IMR-90 (cell line): ENCODE measurements around the gene MCF2L2. TPM values are rescaled to one million over a fixed set of nuclear protein-coding genes. Genes with fewer than 3 reads are reported as not detected.

Experiments
- ATAC-seq: fragments of 200-7000 bp; cut with Tn5 transposase; 2 replicates; pipeline ENCODE4 v1.9.1; 2020; ENCODE audit warnings: low read depth, mild to moderate bottlenecking, moderate library complexity
- BruUV-seq: library from RNA; stranded (reverse); fragments of 400-500 nt; replicated peaks from 2 replicates; lab custom pipeline; 2021; lab: Mats Ljungman, UMichigan
- CTCF ChIA-PET: fragments of 300-600 bp; formaldehyde crosslinking; extraction: SDS; loops from one replicate; lab custom pipeline; 2021; ENCODE audit warnings: antibody characterized with exemption; lab: Yijun Ruan, JAX
- POLR2A ChIA-PET: fragments of 300-600 bp; sonication (Branson Sonifier 250); formaldehyde crosslinking; loops from one replicate; lab custom pipeline; 2022; ENCODE audit warnings: antibody characterized with exemption; ENCODE audit not compliant: unreplicated experiment; lab: Charles Lee
- DNase-seq: peaks from one replicate; pipeline ENCODE4 v3.0.0; 2013
- H2AFZ ChIP-seq: replicated peaks from 2 replicates; pipeline ENCODE3; 2013; ENCODE audit warnings: low read length, mild to moderate bottlenecking; ENCODE audit not compliant: poor library complexity
- H2AK5ac ChIP-seq: 2 replicates; pipeline ENCODE4 v1.6.1; 2013; ENCODE audit warnings: low read depth, low read length, inconsistent platforms
- H2AK9ac ChIP-seq: replicated peaks from 2 replicates; pipeline ENCODE3; 2013; ENCODE audit warnings: mild to moderate bottlenecking, low read depth, low read length, moderate library complexity; ENCODE audit not compliant: poor library complexity
- H2BK120ac ChIP-seq: 2 replicates; pipeline ENCODE4 v1.6.1; 2013; ENCODE audit warnings: low read depth, low read length, inconsistent platforms
- H2BK15ac ChIP-seq: 3 replicates; pipeline ENCODE4 v1.6.1; 2013; ENCODE audit warnings: low read depth, low read length, inconsistent platforms
- H2BK20ac ChIP-seq: 2 replicates; pipeline ENCODE4 v1.6.1; 2013; ENCODE audit warnings: low read depth, mild to moderate bottlenecking, inconsistent platforms, low read length, moderate library complexity
- H2BK5ac ChIP-seq: 2 replicates; pipeline ENCODE4 v1.6.1; 2013; ENCODE audit warnings: mild to moderate bottlenecking, low read depth, low read length, inconsistent platforms; ENCODE audit not compliant: poor library complexity, severe bottlenecking
- H3K14ac ChIP-seq: replicated peaks from 2 replicates; pipeline ENCODE4 v1.6.1; 2013; ENCODE audit warnings: low read depth, low read length, inconsistent platforms
- H3K18ac ChIP-seq: 2 replicates; pipeline ENCODE4 v1.6.1; 2013; ENCODE audit warnings: low read depth, low read length, control low read depth
- H3K23ac ChIP-seq: 2 replicates; pipeline ENCODE4 v1.6.1; 2013; ENCODE audit warnings: low read depth, low read length, inconsistent platforms
- H3K27ac ChIP-seq: 2 replicates; pipeline ENCODE4 v1.5.1; 2013; ENCODE audit warnings: mild to moderate bottlenecking, control low read depth, low read length; ENCODE audit not compliant: insufficient read depth
- H3K27me3 ChIP-seq: 2 replicates; pipeline ENCODE4 v1.6.1; 2013; ENCODE audit warnings: low read length; ENCODE audit not compliant: control insufficient read depth, insufficient read depth
- H3K36me3 ChIP-seq: 2 replicates; pipeline ENCODE4 v1.6.1; 2013; ENCODE audit warnings: low read length, mixed read lengths; ENCODE audit not compliant: control insufficient read depth, insufficient read depth
- H3K4ac ChIP-seq: 2 replicates; pipeline ENCODE4 v1.6.1; 2013; ENCODE audit warnings: low read depth, low read length, inconsistent platforms
- H3K4me1 ChIP-seq: 2 replicates; pipeline ENCODE4 v1.6.1; 2013; ENCODE audit warnings: low read length, mixed read lengths; ENCODE audit not compliant: control insufficient read depth, insufficient read depth
- H3K4me2 ChIP-seq: 2 replicates; pipeline ENCODE4 v1.6.1; 2013; ENCODE audit warnings: low read depth, mild to moderate bottlenecking, control low read depth, low read length, moderate library complexity
- H3K4me3 ChIP-seq: 2 replicates; pipeline ENCODE4 v1.5.1; 2013; ENCODE audit warnings: low read depth, mild to moderate bottlenecking, control low read depth, low read length, moderate library complexity; ENCODE audit not compliant: insufficient read depth
- H3K56ac ChIP-seq: 2 replicates; pipeline ENCODE4 v1.6.1; 2013; ENCODE audit warnings: low read length, inconsistent platforms; ENCODE audit not compliant: insufficient read depth; ENCODE audit errors: extremely low read depth
- H3K79me1 ChIP-seq, 2 experiments: 2 replicates each; pipeline ENCODE4 v1.6.1; 2013; ENCODE audit warnings: low read length in 2 of 2, inconsistent platforms in 1 of 2, low read depth in 1 of 2
- H3K9ac ChIP-seq: 2 replicates; pipeline ENCODE4 v1.6.1; 2013; ENCODE audit warnings: low read depth, low read length, control low read depth
- H3K9me1 ChIP-seq: 2 replicates; pipeline ENCODE4 v1.6.1; 2013; ENCODE audit warnings: low read length, inconsistent platforms; ENCODE audit not compliant: insufficient read depth
- H3K9me3 ChIP-seq: 2 replicates; pipeline ENCODE4 v1.6.1; 2013; ENCODE audit warnings: low read length; ENCODE audit not compliant: control insufficient read depth, insufficient read depth
- H4K20me1 ChIP-seq: 2 replicates; pipeline ENCODE4 v1.6.1; 2013; ENCODE audit warnings: low read length, inconsistent platforms; ENCODE audit not compliant: insufficient read depth
- H4K5ac ChIP-seq: 2 replicates; pipeline ENCODE4 v1.6.1; 2013; ENCODE audit warnings: mild to moderate bottlenecking, low read depth, low read length, control low read depth
- H4K8ac ChIP-seq, 2 experiments: 2 replicates each; pipeline ENCODE4 v1.6.1; 2013; ENCODE audit warnings: low read depth in 2 of 2, low read length in 2 of 2, control low read depth in 1 of 2, inconsistent platforms in 1 of 2
- H4K91ac ChIP-seq: 2 replicates; pipeline ENCODE4 v1.6.1; 2013; ENCODE audit warnings: low read depth, low read length, inconsistent platforms; ENCODE audit not compliant: insufficient read depth
- BHLHE40 ChIP-seq: fragments of 150-350 bp; IDR thresholded peaks from 2 replicates; pipeline ENCODE4 v1.6.1; 2016; ENCODE audit warnings: mild to moderate bottlenecking, low read depth, low read length
- CEBPB ChIP-seq: IDR thresholded peaks from 2 replicates; pipeline ENCODE4 v1.6.1; 2012; ENCODE audit warnings: low read depth, low read length, improper control_type of control experiment
- CHD1 ChIP-seq: IDR thresholded peaks from 2 replicates; pipeline ENCODE4 v1.6.1; 2012; ENCODE audit warnings: low read depth, low read length, improper control_type of control experiment
- CTCF ChIP-seq: conservative IDR thresholded peaks from 2 replicates; pipeline ENCODE4 v1.5.1; 2012; ENCODE audit warnings: mild to moderate bottlenecking, low read depth, low read length, improper control_type of control experiment
- ELK1 ChIP-seq: fragments of 150-350 bp; IDR thresholded peaks from 2 replicates; pipeline ENCODE4 v1.6.1; 2016; ENCODE audit warnings: low read depth, mild to moderate bottlenecking, low read length, moderate library complexity, borderline replicate concordance
- FOS ChIP-seq: fragments of 150-350 bp; IDR thresholded peaks from 2 replicates; pipeline ENCODE4 v1.6.1; 2016; ENCODE audit warnings: low read depth, low read length
- MAZ ChIP-seq: IDR thresholded peaks from 2 replicates; pipeline ENCODE4 v1.6.1; 2012; ENCODE audit warnings: low read depth, mild to moderate bottlenecking, low read length, improper control_type of control experiment, moderate library complexity, borderline replicate concordance
- MXI1 ChIP-seq: IDR thresholded peaks from 2 replicates; pipeline ENCODE4 v1.6.1; 2012; ENCODE audit warnings: low read depth, mild to moderate bottlenecking, low read length, moderate library complexity, borderline replicate concordance
- NFE2L2 ChIP-seq: fragments of 150-350 bp; IDR thresholded peaks from 2 replicates; pipeline ENCODE4 v1.6.1; 2016; ENCODE audit warnings: low read depth, mild to moderate bottlenecking, low read length
- POLR2A ChIP-seq: IDR thresholded peaks from 2 replicates; pipeline ENCODE4 v1.6.1; 2012; ENCODE audit warnings: mild to moderate bottlenecking, low read depth, low read length
- RAD21 ChIP-seq: IDR thresholded peaks from 2 replicates; pipeline ENCODE4 v1.6.1; 2012; ENCODE audit warnings: low read length, improper control_type of control experiment
- RCOR1 ChIP-seq: IDR thresholded peaks from 2 replicates; pipeline ENCODE4 v1.6.1; 2012; ENCODE audit warnings: mild to moderate bottlenecking, low read length, improper control_type of control experiment; ENCODE audit not compliant: insufficient replicate concordance
- RFX5 ChIP-seq: IDR thresholded peaks from 2 replicates; pipeline ENCODE4 v1.8.0; 2012; ENCODE audit warnings: low read depth, mild to moderate bottlenecking, low read length, moderate library complexity
- WGBS, 2 experiments: methylation state at CpG; one replicate each; pipeline versions ENCODE4 v1.1.5 to v1.1.7; 2013; ENCODE audit warnings: missing lambda C conversion rate in 2 of 2; ENCODE audit not compliant: insufficient read length in 1 of 2; ENCODE audit errors: extremely low coverage in 2 of 2; 5-methylcytosine and 5-hydroxymethylcytosine counted together
- dilution Hi-C: fragments of 300-500 bp; cut with HindIII; formaldehyde crosslinking; loops from one replicate; pipeline ENCODE4 v1.14.3; 2018; ENCODE audit warnings: low sequenced_read_pairs; ENCODE audit not compliant: unreplicated experiment
- in situ Hi-C: fragments of 300-500 bp; cut with MboI; formaldehyde crosslinking; loops from 3 replicates; pipeline ENCODE4 v1.14.3; 2019; ENCODE audit warnings: low sequenced_read_pairs, inconsistent platforms, mixed read lengths
- intact Hi-C: fragments of 100-400 bp; cut with micrococcal nuclease; formaldehyde crosslinking; loops from 2 replicates; pipeline ENCODE4 v1.10.0; 2022
- polyA plus RNA-seq, 3 experiments: library from polyadenylated mRNA; depleted of rRNA; stranded (reverse); fragments of >200 nt; gene quantifications; 2 replicates each; pipeline ENCODE4 v1.2.3, GENCODE V29; 2012; ENCODE audit warnings: low replicate concordance in 1 of 3
- total RNA-seq: library from RNA; depleted of rRNA; stranded (reverse); fragments of >200 nt; gene quantifications from 2 replicates; pipeline ENCODE4 v1.2.3, GENCODE V29; 2012
- TF ChIP-seq, protein P1 (sequence below): fragments of 150-350 bp; IDR thresholded peaks from 2 replicates; pipeline ENCODE4 v1.6.1; 2017; ENCODE audit warnings: mild to moderate bottlenecking, antibody characterized with exemption, low read length, low read depth

Gene MCF2L2
- total and polyA plus RNA-seq, 2 of the 4 experiments (the other 2 are of a cell fraction), result under 0.01 TPM; not detected in 1

- H4K5ac ChIP-seq, result no peak overlapping the region
- peaks cover 22% of the 10 kb centered on the region for H3K27me3 ChIP-seq
- 88% methylated on average over 5 of the region's 12 CpGs; no CpG with 5 or more reads in 1 of the 2 experiments for WGBS, 2 experiments
- no peak overlapping the region for H3K9ac ChIP-seq
- no peak overlapping the region for H2AK5ac ChIP-seq
- ATAC-seq (no peak), DNase-seq (no peak)
- no peak overlapping the region for H3K4me2 ChIP-seq
- H3K23ac ChIP-seq, result no peak overlapping the region
- no TSS peak for BruUV-seq
- H3K4ac ChIP-seq, result no peak overlapping the region
- H3K36me3 ChIP-seq, result no peaks in the 10 kb centered on the region
- H3K18ac ChIP-seq, result no peak overlapping the region
- H3K4me1 ChIP-seq, result no peaks in the 10 kb centered on the region
- no peak overlapping the region for H3K14ac ChIP-seq
- POLR2A ChIA-PET, result no interaction called here
- no peak overlapping the region for H2BK120ac ChIP-seq
- no peaks in the 10 kb centered on the region for H4K20me1 ChIP-seq
- H3K79me1 ChIP-seq, result no peaks in the 10 kb centered on the region
- H2BK5ac ChIP-seq, result no peak overlapping the region
- no peak overlapping the region for H2BK15ac ChIP-seq
- in situ Hi-C loops, result loop anchor here (25.0 kb wide), 2 partner anchors 466 to 666 kb away; no protein-coding TSS in a partner anchor
- H2AFZ ChIP-seq, result no peak overlapping the region
- no peak overlapping the region for H2BK20ac ChIP-seq
- CTCF ChIA-PET, result interaction anchor here (0.5 to 1.2 kb wide), 2 partner anchors 194 to 423 kb away, joined by 3 to 6 read pairs; no protein-coding TSS in a partner anchor
- intact Hi-C loops, result no loop called here
- TF ChIP-seq MAZ (no peak), ELK1 (no peak), CHD1 (no peak), POLR2A (no peak), NFE2L2 (no peak), RFX5 (no peak), BHLHE40 (no peak), RCOR1 (no peak), CEBPB (no peak), FOS (no peak), MXI1 (no peak), CTCF (no peak), RAD21 (no peak)
- TF ChIP-seq, protein P1, sequence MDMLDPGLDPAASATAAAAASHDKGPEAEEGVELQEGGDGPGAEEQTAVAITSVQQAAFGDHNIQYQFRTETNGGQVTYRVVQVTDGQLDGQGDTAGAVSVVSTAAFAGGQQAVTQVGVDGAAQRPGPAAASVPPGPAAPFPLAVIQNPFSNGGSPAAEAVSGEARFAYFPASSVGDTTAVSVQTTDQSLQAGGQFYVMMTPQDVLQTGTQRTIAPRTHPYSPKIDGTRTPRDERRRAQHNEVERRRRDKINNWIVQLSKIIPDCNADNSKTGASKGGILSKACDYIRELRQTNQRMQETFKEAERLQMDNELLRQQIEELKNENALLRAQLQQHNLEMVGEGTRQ, result no peak
- dilution Hi-C loops, result no loop called here
- no peaks in the 10 kb centered on the region for H3K9me3 ChIP-seq
- H2AK9ac ChIP-seq, result no peak overlapping the region
- H4K91ac ChIP-seq, result no peak overlapping the region
- H4K8ac ChIP-seq, result no peak overlapping the region
- H3K4me3 ChIP-seq, result no peak overlapping the region
- no peak overlapping the region for H3K56ac ChIP-seq
- no peak overlapping the region for H3K27ac ChIP-seq
- H3K9me1 ChIP-seq, result no peaks in the 10 kb centered on the region
Observed at GRCh38 chr3:183378545-183378944, 49.9 kb downstream of the MCF2L2 start.
